ENCODE results near the gene TRAPPC10. TPM values are rescaled to one million over a fixed set of nuclear protein-coding genes. Genes with fewer than 3 reads are reported as not detected.

The TRAPPC10 gene
- total and polyA plus RNA-seq, 2 of the 8 experiments (the other 6 are each of a cell fraction or from before 2014, with no cell fraction given) = 18.5 to 29.8 TPM

- no peak overlapping the region for H3K27ac ChIP-seq (ENCODE audit: low read depth, low read length)
- 89% methylated on average over 5 of the region's 5 CpGs; no CpG with 5 or more reads in 1 of the 2 experiments for WGBS, 2 experiments (ENCODE audit: extremely low coverage in 1 of 2, insufficient coverage in 1 of 2, insufficient read length in 1 of 2, insufficient replicate concordance in 2 of 2, low coverage in 1 of 2, low lambda C conversion rate in 2 of 2, missing lambda C conversion rate in 1 of 2)
- TF ChIP-seq BRCA1 (IDR thresholded peaks at IDR 0.05; ENCODE audit: low read depth, low read length) (no peak), E2F6 (IDR thresholded peaks at IDR 0.05) (no peak), TBP (IDR thresholded peaks at IDR 0.05; ENCODE audit: low read depth, low read length) (no peak)
Observed at GRCh38 chr21:44054710-44055109, 42.6 kb downstream of the TRAPPC10 start.

More at GRCh38 chr21:44054710-44055109, 42.6 kb downstream of the TRAPPC10 start:
- DNase-seq (ENCODE audit: low read depth in 1 of 2, low spot score in 2 of 2) = no peak
- H2BK12ac ChIP-seq (ENCODE audit: low read depth, low read length) = no peak overlapping the region
- FAIRE-seq = no peak
- H2BK5ac ChIP-seq (ENCODE audit: low read depth, low read length) = no peak overlapping the region
- H3K4me3 ChIP-seq (ENCODE audit: extremely low read depth in 1 of 4, insufficient read depth in 2 of 4, low read depth in 3 of 4, low read length in 4 of 4) = no peak overlapping the region
- H3K4ac ChIP-seq (replicated peaks; ENCODE audit: insufficient read length, low read depth, low read length) = no peak overlapping the region
- no peak overlapping the region for H4K5ac ChIP-seq (ENCODE audit: insufficient read length, low read depth, low read length)
- no peak overlapping the region for H3K14ac ChIP-seq (ENCODE audit: insufficient read length)
- no peak overlapping the region for H2BK15ac ChIP-seq (ENCODE audit: low read length)
- no peaks in the 10 kb centered on the region; the same call in 1 of the 2 replicates for H3K23me2 ChIP-seq (ENCODE audit: low read depth, low read length)
- H3K9me3 ChIP-seq (ENCODE audit: insufficient read depth in 2 of 2, low read depth in 1 of 2, low read length in 1 of 2) = no peaks in the 10 kb centered on the region
- POLR2A ChIA-PET (ENCODE audit: partially characterized antibody) = no interaction called here
- no peak overlapping the region for H2AFZ ChIP-seq (ENCODE audit: low read length)
- no peaks in the 10 kb centered on the region for H3K4me1 ChIP-seq (replicated peaks in 1 of 4; ENCODE audit: control insufficient read depth in 3 of 4, insufficient read depth in 4 of 4, low read length in 3 of 4)
- H2BK20ac ChIP-seq (ENCODE audit: low read length) = no peak overlapping the region
- no peak overlapping the region for H3K23ac ChIP-seq (ENCODE audit: insufficient read length)
- peaks cover 5 to 17% (median 10%) of the 10 kb centered on the region in 4 experiments; a peak in 6 of 8 replicates for H3K36me3 ChIP-seq (ENCODE audit: control insufficient read depth in 2 of 4, insufficient read depth in 4 of 4, low read length in 3 of 4)
- no peak overlapping the region for H2AK5ac ChIP-seq (ENCODE audit: low read depth, low read length)
- H3K9ac ChIP-seq (replicated peaks in 1 of 4; ENCODE audit: extremely low read depth in 1 of 4, low read depth in 3 of 4, low read length in 3 of 4) = no peak overlapping the region
- peaks cover 5 to 8% of the 10 kb centered on the region in 2 experiments for H4K20me1 ChIP-seq (replicated peaks in 1 of 2; ENCODE audit: control insufficient read depth in 1 of 2, insufficient read depth in 2 of 2, low read length in 2 of 2)
- H4K8ac ChIP-seq (ENCODE audit: extremely low read depth, insufficient read depth, low read length) = no peak overlapping the region
- no peak overlapping the region for H3K56ac ChIP-seq (replicated peaks; ENCODE audit: insufficient read length, low read depth, low read length)
- CTCF ChIA-PET (ENCODE audit: partially characterized antibody) = interaction anchor here (0.5 to 1.5 kb wide), 2 partner anchors 9 to 24 kb away, joined by 3 to 4 read pairs; no protein-coding TSS in a partner anchor
- peaks cover 0 to 14% of the 10 kb centered on the region in 2 experiments; a peak in 1 of 4 replicates for H3K79me2 ChIP-seq (ENCODE audit: control insufficient read depth in 1 of 2, insufficient read depth in 2 of 2, low read length in 2 of 2)
- H3K4me2 ChIP-seq (ENCODE audit: insufficient read depth in 1 of 2, low read depth in 2 of 2, low read length in 2 of 2) = no peak overlapping the region
- H3K18ac ChIP-seq (ENCODE audit: extremely low read depth, low read length) = no peak overlapping the region
- H4K91ac ChIP-seq (replicated peaks; ENCODE audit: insufficient read length, low read length) = no peak overlapping the region
- peaks cover 9% of the 10 kb centered on the region for H3K79me1 ChIP-seq (ENCODE audit: low read depth, low read length)
- no peak overlapping the region for H2BK120ac ChIP-seq (replicated peaks; ENCODE audit: low read depth, low read length)
- no peaks in the 10 kb centered on the region; a peak in 1 of 7 replicates for H3K27me3 ChIP-seq (replicated peaks in 1 of 4; ENCODE audit: control insufficient read depth in 3 of 4, extremely low read depth in 1 of 4, insufficient read depth in 3 of 4, low read length in 3 of 4)
